Mesothelial cell of epicardium (in vitro differentiated cells): ENCODE results near the gene SYNE3. TPM values are rescaled to one million over a fixed set of nuclear protein-coding genes. Genes with fewer than 3 reads are reported as not detected.

Experiments
- DNase-seq, 2 experiments: peaks; one replicate each; pipeline ENCODE4 v3.0.0; 2021; ENCODE audit warnings: low spot score in 2 of 2; ENCODE audit not compliant: unreplicated experiment in 2 of 2
- H3K27ac Mint-ChIP-seq: 2 replicates; pipeline ENCODE4 v1.8.0; 2021; ENCODE audit warnings: mixed read lengths
- H3K27me3 Mint-ChIP-seq: 2 replicates; pipeline ENCODE4 v1.8.0; 2021; ENCODE audit warnings: low read depth, mixed read lengths
- H3K36me3 Mint-ChIP-seq: 2 replicates; pipeline ENCODE4 v1.8.0; 2021; ENCODE audit warnings: mixed read lengths
- H3K4me1 Mint-ChIP-seq: 2 replicates; pipeline ENCODE4 v1.8.0; 2021; ENCODE audit warnings: mixed read lengths
- H3K4me3 Mint-ChIP-seq: 2 replicates; pipeline ENCODE4 v1.8.0; 2021; ENCODE audit warnings: mild to moderate bottlenecking, moderate library complexity, mixed read lengths
- H3K9me3 Mint-ChIP-seq: 2 replicates; pipeline ENCODE4 v1.8.0; 2021; ENCODE audit warnings: mixed read lengths
- total RNA-seq: library from RNA; stranded (reverse); gene quantifications from 3 replicates; pipeline ENCODE4 v1.2.1, GENCODE V29; 2021
- TF ChIP-seq, protein P1 (sequence below): fragments of 200-600 bp; sonication (generic); IDR thresholded peaks from one replicate; pipeline ENCODE4 v1.5.0; 2021; ENCODE audit warnings: antibody characterized with exemption; ENCODE audit not compliant: unreplicated experiment

SYNE3 gene
- total RNA-seq, 1 donor from 2014 or later = 1.9 TPM

DNA sequence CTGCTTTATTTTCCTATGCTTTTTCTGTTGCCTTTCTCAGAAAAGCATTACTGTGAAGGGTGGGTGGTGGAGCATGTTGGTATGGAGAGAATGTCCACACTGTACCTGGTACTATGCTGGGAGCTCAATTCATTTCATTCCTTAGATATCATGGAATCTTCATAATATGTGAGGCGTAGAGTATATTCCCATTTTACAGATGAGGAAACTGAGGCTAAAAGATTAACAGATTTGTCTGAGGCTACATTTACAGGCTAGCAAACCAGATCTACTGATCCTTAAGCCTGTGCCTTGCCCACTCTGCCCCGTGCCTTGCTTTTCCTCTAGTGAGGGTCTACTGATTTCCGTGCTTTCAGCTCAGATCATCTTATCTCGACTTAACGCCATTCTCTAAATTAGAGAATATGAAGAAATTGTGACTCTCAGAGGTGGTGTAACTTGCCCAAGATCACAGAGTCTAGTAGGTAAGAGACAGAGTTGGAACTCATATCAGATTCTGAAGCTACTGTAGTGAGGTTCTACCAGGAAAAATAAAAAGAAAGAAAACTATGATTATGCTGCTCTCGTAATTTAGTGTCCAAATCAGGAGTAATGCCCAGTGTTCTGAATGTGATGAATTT, 23.9 kb upstream of the SYNE3 start:
- no peak overlapping the region for H3K4me3 Mint-ChIP-seq
- peak overlapping the region; percentile 49 for H3K27ac Mint-ChIP-seq
- H3K27me3 Mint-ChIP-seq = no peaks in the 10 kb centered on the region

DNA sequence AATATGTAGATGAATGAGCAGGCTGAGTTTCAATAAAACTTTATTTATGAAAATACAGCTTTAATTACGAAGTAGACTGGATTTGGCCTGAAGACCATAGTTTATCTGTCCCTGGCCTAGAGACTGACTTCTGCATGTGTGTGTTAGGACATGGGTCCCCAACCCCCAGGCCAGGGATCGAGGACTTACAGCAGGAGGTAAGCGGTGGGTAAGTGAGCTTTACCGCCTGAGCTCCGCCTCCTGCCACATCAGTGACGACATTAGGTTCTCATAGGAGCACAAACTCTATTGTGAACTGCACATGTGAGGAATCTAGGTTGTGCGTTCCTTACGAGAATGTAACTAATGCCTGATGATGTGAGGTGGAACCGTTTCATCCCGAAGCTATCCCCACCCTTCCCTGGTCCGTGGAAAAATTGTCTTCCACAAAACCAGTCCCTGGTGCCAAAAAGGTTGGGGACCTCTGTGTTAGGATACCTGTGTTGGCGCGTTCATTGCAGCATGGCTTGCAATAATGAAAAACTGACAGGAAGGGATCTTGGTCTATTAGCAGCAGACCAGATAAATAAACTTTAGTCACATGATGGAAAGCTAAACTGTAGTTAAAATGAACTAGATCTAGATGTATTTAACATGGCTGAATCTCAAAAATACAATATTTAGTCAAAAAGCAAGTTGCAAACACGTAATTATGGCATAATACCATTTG, 22.5 kb upstream of the SYNE3 start:
- no peaks in the 10 kb centered on the region for H3K36me3 Mint-ChIP-seq
- peaks cover 24% of the 10 kb centered on the region for H3K4me1 Mint-ChIP-seq
- no peaks in the 10 kb centered on the region for H3K9me3 Mint-ChIP-seq
- H3K27me3 Mint-ChIP-seq = no peaks in the 10 kb centered on the region
- TF ChIP-seq, protein P1, sequence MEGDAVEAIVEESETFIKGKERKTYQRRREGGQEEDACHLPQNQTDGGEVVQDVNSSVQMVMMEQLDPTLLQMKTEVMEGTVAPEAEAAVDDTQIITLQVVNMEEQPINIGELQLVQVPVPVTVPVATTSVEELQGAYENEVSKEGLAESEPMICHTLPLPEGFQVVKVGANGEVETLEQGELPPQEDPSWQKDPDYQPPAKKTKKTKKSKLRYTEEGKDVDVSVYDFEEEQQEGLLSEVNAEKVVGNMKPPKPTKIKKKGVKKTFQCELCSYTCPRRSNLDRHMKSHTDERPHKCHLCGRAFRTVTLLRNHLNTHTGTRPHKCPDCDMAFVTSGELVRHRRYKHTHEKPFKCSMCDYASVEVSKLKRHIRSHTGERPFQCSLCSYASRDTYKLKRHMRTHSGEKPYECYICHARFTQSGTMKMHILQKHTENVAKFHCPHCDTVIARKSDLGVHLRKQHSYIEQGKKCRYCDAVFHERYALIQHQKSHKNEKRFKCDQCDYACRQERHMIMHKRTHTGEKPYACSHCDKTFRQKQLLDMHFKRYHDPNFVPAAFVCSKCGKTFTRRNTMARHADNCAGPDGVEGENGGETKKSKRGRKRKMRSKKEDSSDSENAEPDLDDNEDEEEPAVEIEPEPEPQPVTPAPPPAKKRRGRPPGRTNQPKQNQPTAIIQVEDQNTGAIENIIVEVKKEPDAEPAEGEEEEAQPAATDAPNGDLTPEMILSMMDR = no peak
- peak overlapping the region; percentile 10 for H3K27ac Mint-ChIP-seq
- DNase-seq = no peak
- no peak overlapping the region for H3K4me3 Mint-ChIP-seq

More for the DNA sequence above, 23.9 kb upstream of the SYNE3 start:
- peaks cover 24% of the 10 kb centered on the region for H3K4me1 Mint-ChIP-seq
- no peak for DNase-seq
- TF ChIP-seq, protein P1 = no peak
- H3K9me3 Mint-ChIP-seq = no peaks in the 10 kb centered on the region
- H3K36me3 Mint-ChIP-seq = peaks cover 4% of the 10 kb centered on the region

DNA sequence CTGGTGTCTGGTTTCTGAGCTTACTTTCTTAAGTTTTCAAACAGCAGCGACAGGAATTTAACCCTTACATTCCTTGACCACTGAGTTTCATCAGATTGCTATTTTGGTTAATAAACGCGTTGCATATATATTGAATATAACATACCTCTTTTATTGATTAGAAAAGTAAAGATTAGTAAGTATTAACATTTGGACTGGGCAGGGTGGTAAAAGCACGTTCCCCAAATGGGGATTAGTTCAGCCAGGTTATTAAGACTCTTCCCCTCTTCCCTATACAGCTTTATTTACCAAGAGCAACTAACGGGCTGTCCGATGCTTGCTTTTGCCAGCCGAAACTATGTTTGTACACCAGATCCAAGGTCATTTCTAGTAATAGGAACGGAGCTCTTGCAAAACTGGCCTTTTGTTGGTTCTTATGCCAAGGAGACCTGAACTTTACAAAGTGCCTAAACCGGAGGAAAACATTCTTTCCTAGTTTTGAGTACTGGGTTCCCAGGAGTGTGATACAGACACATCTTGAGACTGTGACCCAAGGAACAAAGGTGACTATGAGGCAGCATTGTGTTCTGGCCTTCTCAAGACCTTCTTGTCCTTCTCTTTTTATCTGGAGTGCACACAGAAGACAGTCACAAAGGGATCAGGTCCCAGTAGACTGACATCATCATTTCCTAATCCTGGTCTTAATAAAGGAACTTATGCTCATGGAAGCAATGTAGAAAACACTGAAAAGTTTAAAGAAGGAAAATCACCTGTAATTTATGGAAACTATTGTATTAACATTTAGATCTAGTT, 21.0 kb upstream of the SYNE3 start:
- Mint-ChIP-seq H3K4me3 (peak overlapping the region; percentile 26), H3K27me3 (no peaks in the 10 kb centered on the region), H3K27ac (no peak overlapping the region), H3K36me3 (no peaks in the 10 kb centered on the region), H3K9me3 (no peaks in the 10 kb centered on the region), H3K4me1 (peaks cover 38% of the 10 kb centered on the region)
- TF ChIP-seq, protein P1 = no peak
- DNase-seq = no peak

DNA sequence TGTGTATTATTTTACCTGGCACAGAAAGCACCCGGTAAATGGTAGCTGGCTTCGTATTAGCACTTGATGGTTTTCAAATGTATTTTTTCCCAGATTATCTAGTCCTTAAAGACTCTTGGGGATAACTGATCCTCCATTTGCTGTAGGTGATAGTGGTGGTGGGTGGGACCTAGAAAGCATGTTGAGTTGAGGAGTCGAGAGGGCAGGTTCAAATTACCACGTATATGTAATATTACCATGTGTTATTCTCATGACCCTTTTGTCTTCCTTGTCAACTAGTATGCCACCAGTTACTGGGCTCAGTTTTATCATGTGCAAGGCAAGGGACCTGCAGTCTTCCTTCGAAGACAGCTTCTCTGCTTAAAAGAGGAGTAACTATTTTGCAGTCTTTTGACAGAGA, 20.2 kb upstream of the SYNE3 start:
- Mint-ChIP-seq H3K9me3 (no peaks in the 10 kb centered on the region), H3K27me3 (no peaks in the 10 kb centered on the region), H3K36me3 (no peaks in the 10 kb centered on the region), H3K4me3 (peak overlapping the region; percentile 26), H3K27ac (no peak overlapping the region), H3K4me1 (peaks cover 44% of the 10 kb centered on the region)
- TF ChIP-seq, protein P1 = no peak
- DNase-seq = no peak

DNA sequence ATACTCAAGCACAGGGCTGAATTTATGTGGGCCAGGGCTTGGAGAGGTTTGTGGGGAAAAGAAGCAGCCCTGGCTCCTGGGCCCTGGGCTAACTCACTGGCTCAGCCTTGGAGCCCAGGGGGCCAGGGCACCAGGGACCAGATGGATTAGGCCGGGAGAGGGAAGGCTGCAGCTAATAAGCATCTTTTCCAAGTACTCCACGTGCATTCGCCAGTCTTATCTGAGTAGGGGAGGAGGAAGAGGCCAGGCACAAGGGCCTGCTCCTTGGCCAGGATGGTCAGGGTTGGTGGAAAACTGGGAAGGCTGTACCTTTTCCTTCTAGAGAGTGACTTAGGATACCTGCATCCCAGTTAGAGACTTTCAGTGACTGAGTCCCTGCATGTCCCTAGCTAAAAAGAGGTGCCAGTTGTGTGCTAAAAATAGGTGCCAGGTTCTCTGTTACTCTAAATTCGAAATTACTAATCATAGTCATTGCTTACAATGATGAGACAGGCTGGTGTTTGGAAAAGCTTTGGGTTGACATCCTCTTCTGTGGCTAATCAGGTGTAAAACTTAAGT, 19.7 kb upstream of the SYNE3 start:
- no peaks in the 10 kb centered on the region for H3K36me3 Mint-ChIP-seq
- DNase-seq = no peak
- peaks cover 49% of the 10 kb centered on the region for H3K4me1 Mint-ChIP-seq
- H3K4me3 Mint-ChIP-seq = peak overlapping the region; percentile 82
- no peaks in the 10 kb centered on the region for H3K27me3 Mint-ChIP-seq
- TF ChIP-seq, protein P1 = no peak
- peak overlapping the region; percentile 88 for H3K27ac Mint-ChIP-seq
- no peaks in the 10 kb centered on the region for H3K9me3 Mint-ChIP-seq
